ENCODE data around the gene ACVR2B.

DNA sequence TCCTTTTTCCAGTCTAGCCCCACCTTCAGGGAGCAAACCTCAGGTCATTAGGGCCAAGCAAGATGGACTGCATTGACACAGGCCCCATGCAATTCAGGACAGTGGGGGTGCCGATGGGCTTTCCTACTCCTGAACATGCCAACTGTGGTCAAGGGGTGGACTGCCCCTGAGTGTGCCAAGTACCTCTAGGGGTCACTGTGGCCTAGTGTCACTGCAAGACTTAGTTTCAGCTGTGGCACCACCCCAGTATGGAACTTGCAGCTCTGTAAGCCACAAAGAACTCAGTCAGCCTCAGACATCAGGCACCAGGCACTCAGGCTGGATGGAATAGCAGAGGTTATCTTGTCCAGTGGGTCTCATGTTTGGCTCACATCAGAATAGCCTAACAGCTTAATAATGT lies 74.8 kb downstream of the ACVR2B start:
- peak; percentile 43; the same call in 1 of the 2 replicates for TF ChIP-seq RAD21 (IDR thresholded peaks at IDR 0.05; ENCODE audit: low read depth)
- TF ChIP-seq, protein P1, sequence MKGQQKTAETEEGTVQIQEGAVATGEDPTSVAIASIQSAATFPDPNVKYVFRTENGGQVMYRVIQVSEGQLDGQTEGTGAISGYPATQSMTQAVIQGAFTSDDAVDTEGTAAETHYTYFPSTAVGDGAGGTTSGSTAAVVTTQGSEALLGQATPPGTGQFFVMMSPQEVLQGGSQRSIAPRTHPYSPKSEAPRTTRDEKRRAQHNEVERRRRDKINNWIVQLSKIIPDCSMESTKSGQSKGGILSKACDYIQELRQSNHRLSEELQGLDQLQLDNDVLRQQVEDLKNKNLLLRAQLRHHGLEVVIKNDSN (IDR thresholded peaks at IDR 0.05): no peak
- TF ChIP-seq, protein P2, sequence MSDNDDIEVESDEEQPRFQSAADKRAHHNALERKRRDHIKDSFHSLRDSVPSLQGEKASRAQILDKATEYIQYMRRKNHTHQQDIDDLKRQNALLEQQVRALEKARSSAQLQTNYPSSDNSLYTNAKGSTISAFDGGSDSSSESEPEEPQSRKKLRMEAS (IDR thresholded peaks at IDR 0.05): no peak
- no peak for TF ChIP-seq TAF1 (IDR thresholded peaks at IDR 0.05; ENCODE audit: low read depth)
- no peak for TF ChIP-seq CEBPB (IDR thresholded peaks at IDR 0.05)
- no peak for TF ChIP-seq EP300 (IDR thresholded peaks at IDR 0.05; ENCODE audit: borderline replicate concordance)
- no peak for TF ChIP-seq EGR1 (IDR thresholded peaks at IDR 0.05)
- no peak for TF ChIP-seq ZBTB7A (IDR thresholded peaks at IDR 0.05; ENCODE audit: low read depth)
- TF ChIP-seq, protein P3, sequence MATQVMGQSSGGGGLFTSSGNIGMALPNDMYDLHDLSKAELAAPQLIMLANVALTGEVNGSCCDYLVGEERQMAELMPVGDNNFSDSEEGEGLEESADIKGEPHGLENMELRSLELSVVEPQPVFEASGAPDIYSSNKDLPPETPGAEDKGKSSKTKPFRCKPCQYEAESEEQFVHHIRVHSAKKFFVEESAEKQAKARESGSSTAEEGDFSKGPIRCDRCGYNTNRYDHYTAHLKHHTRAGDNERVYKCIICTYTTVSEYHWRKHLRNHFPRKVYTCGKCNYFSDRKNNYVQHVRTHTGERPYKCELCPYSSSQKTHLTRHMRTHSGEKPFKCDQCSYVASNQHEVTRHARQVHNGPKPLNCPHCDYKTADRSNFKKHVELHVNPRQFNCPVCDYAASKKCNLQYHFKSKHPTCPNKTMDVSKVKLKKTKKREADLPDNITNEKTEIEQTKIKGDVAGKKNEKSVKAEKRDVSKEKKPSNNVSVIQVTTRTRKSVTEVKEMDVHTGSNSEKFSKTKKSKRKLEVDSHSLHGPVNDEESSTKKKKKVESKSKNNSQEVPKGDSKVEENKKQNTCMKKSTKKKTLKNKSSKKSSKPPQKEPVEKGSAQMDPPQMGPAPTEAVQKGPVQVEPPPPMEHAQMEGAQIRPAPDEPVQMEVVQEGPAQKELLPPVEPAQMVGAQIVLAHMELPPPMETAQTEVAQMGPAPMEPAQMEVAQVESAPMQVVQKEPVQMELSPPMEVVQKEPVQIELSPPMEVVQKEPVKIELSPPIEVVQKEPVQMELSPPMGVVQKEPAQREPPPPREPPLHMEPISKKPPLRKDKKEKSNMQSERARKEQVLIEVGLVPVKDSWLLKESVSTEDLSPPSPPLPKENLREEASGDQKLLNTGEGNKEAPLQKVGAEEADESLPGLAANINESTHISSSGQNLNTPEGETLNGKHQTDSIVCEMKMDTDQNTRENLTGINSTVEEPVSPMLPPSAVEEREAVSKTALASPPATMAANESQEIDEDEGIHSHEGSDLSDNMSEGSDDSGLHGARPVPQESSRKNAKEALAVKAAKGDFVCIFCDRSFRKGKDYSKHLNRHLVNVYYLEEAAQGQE (IDR thresholded peaks at IDR 0.05; ENCODE audit: low read depth): no peak
- TF ChIP-seq YY1 (IDR thresholded peaks at IDR 0.05; ENCODE audit: low read depth): no peak
- no peak for TF ChIP-seq CREB1 (IDR thresholded peaks at IDR 0.05; ENCODE audit: low read depth)
- no peak for TF ChIP-seq FOXM1 (IDR thresholded peaks at IDR 0.05; ENCODE audit: borderline replicate concordance, low read depth)
- no peak for TF ChIP-seq TEAD4 (IDR thresholded peaks at IDR 0.05)
- TF ChIP-seq NFIC (IDR thresholded peaks at IDR 0.05): no peak
